ENCODE data around the gene ACOX2. TPM values are rescaled to one million over a fixed set of nuclear protein-coding genes. Genes with fewer than 3 reads are reported as not detected.

ACOX2 gene
- total and polyA plus RNA-seq, 2 of the 13 experiments (the other 11 are each of a cell fraction or from before 2014, with no cell fraction given), result 42.6 to 98.5 TPM

DNA sequence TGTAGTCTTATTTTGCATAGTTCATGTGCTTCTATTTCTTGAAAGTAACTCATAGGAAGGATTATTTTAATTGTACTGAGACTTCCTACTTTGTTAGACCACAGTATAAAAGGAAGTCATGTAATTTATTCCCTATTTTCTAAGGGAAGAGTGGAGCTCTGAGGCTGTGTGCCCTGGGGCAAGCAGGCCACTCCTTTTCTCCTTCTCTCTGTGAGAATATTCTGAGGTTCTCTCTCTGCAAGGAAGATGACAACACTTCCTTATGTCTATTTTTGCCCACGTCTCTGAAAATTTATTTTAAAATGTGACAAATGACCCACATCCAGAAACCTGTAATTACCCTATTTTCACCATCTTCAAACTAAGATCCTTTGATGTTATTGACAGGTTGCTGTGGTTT lies 34.1 kb downstream of the ACOX2 start:
- H3K36me3 ChIP-seq (replicated peaks in 1 of 2; ENCODE audit: control insufficient read depth in 1 of 2, insufficient read depth in 2 of 2, low read length in 2 of 2), result peaks cover 3 to 54% of the 10 kb centered on the region in 2 experiments; a peak in 4 of 5 replicates
- no peaks in the 10 kb centered on the region for H4K20me1 ChIP-seq (ENCODE audit: insufficient read depth, low read length)
- H3K4me1 ChIP-seq (ENCODE audit: insufficient read depth, low read length), result no peaks in the 10 kb centered on the region
- H3K9me3 ChIP-seq (ENCODE audit: low read length), result no peaks in the 10 kb centered on the region
- WGBS (ENCODE audit: low lambda C conversion rate), result 84% methylated on average over 1 of the region's 1 CpG
- no peak overlapping the region for H3K4me3 ChIP-seq (replicated peaks in 1 of 3; ENCODE audit: insufficient read depth in 1 of 3, low read depth in 2 of 3, low read length in 3 of 3)
- intact Hi-C loops (cut with micrococcal nuclease; ENCODE audit: unreplicated experiment), result no loop called here
- no TSS peak for BruUV-seq (replicated peaks)
- DNase-seq (ENCODE audit: low spot score) (no peak), ATAC-seq (no peak), FAIRE-seq (no peak)
- H3K79me2 ChIP-seq (ENCODE audit: insufficient read depth, low read length), result peaks cover 30% of the 10 kb centered on the region
- H3K9ac ChIP-seq (ENCODE audit: insufficient read depth, low read depth, low read length), result no peak overlapping the region
- no peak for TF ChIP-seq EED (CRISPR knock-in tag; IDR thresholded peaks at IDR 0.05)
- TF ChIP-seq IKZF1 (IDR thresholded peaks at IDR 0.05), result no peak
- TF ChIP-seq, protein P1, sequence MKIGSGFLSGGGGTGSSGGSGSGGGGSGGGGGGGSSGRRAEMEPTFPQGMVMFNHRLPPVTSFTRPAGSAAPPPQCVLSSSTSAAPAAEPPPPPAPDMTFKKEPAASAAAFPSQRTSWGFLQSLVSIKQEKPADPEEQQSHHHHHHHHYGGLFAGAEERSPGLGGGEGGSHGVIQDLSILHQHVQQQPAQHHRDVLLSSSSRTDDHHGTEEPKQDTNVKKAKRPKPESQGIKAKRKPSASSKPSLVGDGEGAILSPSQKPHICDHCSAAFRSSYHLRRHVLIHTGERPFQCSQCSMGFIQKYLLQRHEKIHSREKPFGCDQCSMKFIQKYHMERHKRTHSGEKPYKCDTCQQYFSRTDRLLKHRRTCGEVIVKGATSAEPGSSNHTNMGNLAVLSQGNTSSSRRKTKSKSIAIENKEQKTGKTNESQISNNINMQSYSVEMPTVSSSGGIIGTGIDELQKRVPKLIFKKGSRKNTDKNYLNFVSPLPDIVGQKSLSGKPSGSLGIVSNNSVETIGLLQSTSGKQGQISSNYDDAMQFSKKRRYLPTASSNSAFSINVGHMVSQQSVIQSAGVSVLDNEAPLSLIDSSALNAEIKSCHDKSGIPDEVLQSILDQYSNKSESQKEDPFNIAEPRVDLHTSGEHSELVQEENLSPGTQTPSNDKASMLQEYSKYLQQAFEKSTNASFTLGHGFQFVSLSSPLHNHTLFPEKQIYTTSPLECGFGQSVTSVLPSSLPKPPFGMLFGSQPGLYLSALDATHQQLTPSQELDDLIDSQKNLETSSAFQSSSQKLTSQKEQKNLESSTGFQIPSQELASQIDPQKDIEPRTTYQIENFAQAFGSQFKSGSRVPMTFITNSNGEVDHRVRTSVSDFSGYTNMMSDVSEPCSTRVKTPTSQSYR (CRISPR knock-in tag; IDR thresholded peaks at IDR 0.05; ENCODE audit: borderline replicate concordance), result no peak
- no peak for TF ChIP-seq EZH2 (conservative IDR thresholded peaks at IDR 0.05; ENCODE audit: low read depth, low read length)
- no peak for TF ChIP-seq GABPA (IDR thresholded peaks at IDR 0.05; ENCODE audit: low read depth, low read length)
- TF ChIP-seq GABPA (CRISPR knock-in tag; IDR thresholded peaks at IDR 0.05; ENCODE audit: low read depth), result no peak
- no peak for TF ChIP-seq KMT2A (CRISPR knock-in tag; IDR thresholded peaks at IDR 0.05)
- no peak for TF ChIP-seq TCF7L2 (IDR thresholded peaks at IDR 0.05; ENCODE audit: low read depth, low read length)
- TF ChIP-seq MIER2 (CRISPR knock-in tag; IDR thresholded peaks at IDR 0.05), result no peak
- no peak for TF ChIP-seq ZNF264 (CRISPR knock-in tag; IDR thresholded peaks at IDR 0.05)
- no peak for TF ChIP-seq NFIC (IDR thresholded peaks at IDR 0.05; ENCODE audit: low read length)
- TF ChIP-seq ZNF282 (IDR thresholded peaks at IDR 0.05; ENCODE audit: partially characterized antibody), result no peak
- H3K27me3 ChIP-seq (ENCODE audit: control insufficient read depth in 1 of 2, insufficient read depth in 2 of 2, low read length in 2 of 2), result no peaks in the 10 kb centered on the region
- H3K4me2 ChIP-seq (ENCODE audit: low read depth, low read length), result no peak overlapping the region
- in situ Hi-C loops (cut with HindIII; ENCODE audit: extremely low pct_ligation_motif_present, low pct_unique_long_range_greater_than_20kb), result no loop called here
- no peak overlapping the region for H2AFZ ChIP-seq (ENCODE audit: low read length)
- CTCF ChIA-PET (ENCODE audit: low intra/inter-chr PET ratio, low total read pairs), result no interaction called here
- POLR2A ChIA-PET, result no interaction called here
- H3K27ac ChIP-seq (ENCODE audit: extremely low read length, insufficient read depth, low read length), result no peak overlapping the region
